ENCODE data around the gene CALHM2.
A peak's percentile ranks its signal among the peaks of the same experiment; 100 is the strongest.

CALHM2 gene

GRCh38 chr10:103495321-103495720 lies 43.2 kb upstream of the CALHM2 start:
- POLR2A ChIA-PET: no interaction called here
- TF ChIP-seq, protein P1, sequence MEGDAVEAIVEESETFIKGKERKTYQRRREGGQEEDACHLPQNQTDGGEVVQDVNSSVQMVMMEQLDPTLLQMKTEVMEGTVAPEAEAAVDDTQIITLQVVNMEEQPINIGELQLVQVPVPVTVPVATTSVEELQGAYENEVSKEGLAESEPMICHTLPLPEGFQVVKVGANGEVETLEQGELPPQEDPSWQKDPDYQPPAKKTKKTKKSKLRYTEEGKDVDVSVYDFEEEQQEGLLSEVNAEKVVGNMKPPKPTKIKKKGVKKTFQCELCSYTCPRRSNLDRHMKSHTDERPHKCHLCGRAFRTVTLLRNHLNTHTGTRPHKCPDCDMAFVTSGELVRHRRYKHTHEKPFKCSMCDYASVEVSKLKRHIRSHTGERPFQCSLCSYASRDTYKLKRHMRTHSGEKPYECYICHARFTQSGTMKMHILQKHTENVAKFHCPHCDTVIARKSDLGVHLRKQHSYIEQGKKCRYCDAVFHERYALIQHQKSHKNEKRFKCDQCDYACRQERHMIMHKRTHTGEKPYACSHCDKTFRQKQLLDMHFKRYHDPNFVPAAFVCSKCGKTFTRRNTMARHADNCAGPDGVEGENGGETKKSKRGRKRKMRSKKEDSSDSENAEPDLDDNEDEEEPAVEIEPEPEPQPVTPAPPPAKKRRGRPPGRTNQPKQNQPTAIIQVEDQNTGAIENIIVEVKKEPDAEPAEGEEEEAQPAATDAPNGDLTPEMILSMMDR (IDR thresholded peaks at IDR 0.05; ENCODE audit: control extremely low read depth, extremely low read depth, low read depth, missing control alignments): no peak
- CTCF ChIA-PET: interaction anchor here (1.0 to 7.9 kb wide), 4 partner anchors 11 to 171 kb away, joined by 3 to 69 read pairs (median 23); no protein-coding TSS in a partner anchor
- no peak for DNase-seq (ENCODE audit: extremely low spot score)

GRCh38 chr10:103493916-103494877 lies 42.0 kb upstream of the CALHM2 start:
- TF ChIP-seq, protein P1 (IDR thresholded peaks at IDR 0.05; ENCODE audit: control extremely low read depth, extremely low read depth, low read depth, missing control alignments): no peak
- POLR2A ChIA-PET: no interaction called here
- CTCF ChIA-PET: interaction anchor here (1.0 to 7.9 kb wide), 9 partner anchors 9 to 105 kb away, joined by 3 to 69 read pairs (median 4); no protein-coding TSS in a partner anchor
- DNase-seq (ENCODE audit: extremely low spot score): peak; percentile 44

GRCh38 chr10:103493362-103493915 lies 41.3 kb upstream of the CALHM2 start, which contains the start of gene NEURL1:
TSS of gene NEURL1 (plus strand) at chr10:103493705. CDS start at chr10:103494388, 683 bp downstream.
- POLR2A ChIA-PET: no interaction called here
- TF ChIP-seq, protein P1 (IDR thresholded peaks at IDR 0.05; ENCODE audit: control extremely low read depth, extremely low read depth, low read depth, missing control alignments): no peak
- DNase-seq (ENCODE audit: extremely low spot score): no peak
- CTCF ChIA-PET: interaction anchor here (0.9 to 7.9 kb wide), 13 partner anchors 9 to 106 kb away, joined by 3 to 69 read pairs (median 4); partner anchors contain the start of gene ATP5MK

DNA sequence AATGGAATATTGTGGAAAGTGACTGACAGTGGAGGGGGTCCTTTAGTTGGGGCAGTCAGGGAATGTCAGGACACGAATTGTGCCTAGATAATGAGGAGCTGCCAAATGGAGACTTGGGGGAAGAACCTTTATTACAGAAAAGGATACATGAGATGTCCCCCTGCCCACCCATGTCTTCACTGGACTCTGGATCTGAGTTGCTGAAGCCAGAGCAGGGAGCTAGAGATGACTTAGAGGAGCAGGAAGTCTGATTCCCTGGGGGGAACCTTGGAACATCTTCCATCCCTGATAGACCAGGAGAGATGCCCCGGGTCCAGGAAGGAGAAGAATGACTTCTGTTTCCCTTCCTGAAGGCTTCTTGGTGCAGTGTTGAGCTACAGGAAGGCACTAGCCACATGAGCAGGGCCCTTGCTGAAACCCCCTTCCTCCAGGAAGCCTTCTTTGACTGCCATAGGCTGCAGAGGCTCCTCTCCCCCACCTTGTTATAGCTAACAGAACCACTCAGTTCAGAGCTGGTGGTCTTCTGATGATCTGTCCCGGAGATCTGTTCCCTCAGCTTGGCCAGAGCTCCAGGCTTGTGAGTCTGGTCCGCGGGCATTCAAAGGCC lies 40.6 kb upstream of the CALHM2 start:
- ChIA-PET POLR2A (no interaction called here), CTCF (interaction anchor here (0.8 to 7.9 kb wide), 18 partner anchors 8 to 193 kb away, joined by 3 to 69 read pairs (median 3); partner anchors contain the start of gene ATP5MK)
- DNase-seq (ENCODE audit: extremely low spot score): no peak
- TF ChIP-seq, protein P1 (IDR thresholded peaks at IDR 0.05; ENCODE audit: control extremely low read depth, extremely low read depth, low read depth, missing control alignments): no peak

- ChIA-PET POLR2A (no interaction called here), CTCF (interaction anchor here (0.8 to 7.9 kb wide), 14 partner anchors 7 to 574 kb away, joined by 3 to 69 read pairs (median 3); partner anchors contain the start of genes ATP5MK and CNNM2)
- TF ChIP-seq, protein P1 (IDR thresholded peaks at IDR 0.05; ENCODE audit: control extremely low read depth, extremely low read depth, low read depth, missing control alignments): no peak
- DNase-seq (ENCODE audit: extremely low spot score): no peak
Observed at GRCh38 chr10:103491729-103492364, 39.7 kb upstream of the CALHM2 start.

Measured in GM10248 (cell line).